Measurements from ENCODE around the gene SNTG2. TPM values are rescaled to one million over a fixed set of nuclear protein-coding genes. Genes with fewer than 3 reads are reported as not detected.

The SNTG2 gene
- total and polyA plus RNA-seq, 2 experiments from 2014 or later = 0.66 to 1.0 TPM

DNA sequence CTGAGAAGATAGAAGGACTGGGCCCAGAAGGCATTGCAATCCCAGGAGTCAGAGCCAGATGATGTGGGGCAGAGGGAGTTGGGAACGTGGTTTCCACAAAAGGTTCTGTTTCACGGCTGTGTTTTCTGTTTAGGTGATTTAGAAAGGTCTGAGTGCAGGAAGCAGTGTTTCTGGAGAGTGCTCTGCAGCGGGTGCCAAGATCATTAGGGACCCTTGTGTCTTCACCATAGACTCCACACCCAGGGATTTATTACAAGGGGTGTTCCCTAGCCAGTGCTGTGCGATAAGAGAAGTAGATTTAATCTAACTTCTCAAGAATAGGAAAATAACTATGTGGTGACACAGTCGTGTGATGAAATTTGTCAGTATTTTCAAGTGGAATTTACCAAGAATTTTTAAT, 241.5 kb downstream of the SNTG2 start:
- Histone ChIP-seq H3K9me3 (ENCODE audit: low read depth) (no peaks in the 10 kb centered on the region), H3K36me3 (no peaks in the 10 kb centered on the region), H3K27ac (no peak overlapping the region), H3K27me3 (no peaks in the 10 kb centered on the region), H3K4me1 (ENCODE audit: low read depth) (no peaks in the 10 kb centered on the region), H3K4me3 (no peak overlapping the region)
- no peak for TF ChIP-seq CTCF (IDR thresholded peaks at IDR 0.05; ENCODE audit: low read depth, low read length)
- DNase-seq (ENCODE audit: low read depth in 1 of 2, low spot score in 1 of 2) = no peak

- no peak overlapping the region for H3K4me3 ChIP-seq
- no peaks in the 10 kb centered on the region for H3K4me1 ChIP-seq (ENCODE audit: low read depth)
- DNase-seq (ENCODE audit: low read depth in 1 of 2, low spot score in 1 of 2) = no peak
- no peaks in the 10 kb centered on the region for H3K36me3 ChIP-seq
- H3K27ac ChIP-seq = no peak overlapping the region
- H3K9me3 ChIP-seq (ENCODE audit: low read depth) = no peaks in the 10 kb centered on the region
- H3K27me3 ChIP-seq = no peaks in the 10 kb centered on the region
- no peak for TF ChIP-seq CTCF (IDR thresholded peaks at IDR 0.05; ENCODE audit: low read depth, low read length)
These were observed 243.2 kb downstream of the SNTG2 start for GRCh38 chr2:1193801-1194200.

- no peak overlapping the region for H3K27ac ChIP-seq
- no peak for DNase-seq (ENCODE audit: low read depth in 1 of 2, low spot score in 1 of 2)
- H3K4me3 ChIP-seq = no peak overlapping the region
- no peaks in the 10 kb centered on the region for H3K4me1 ChIP-seq (ENCODE audit: low read depth)
- no peaks in the 10 kb centered on the region for H3K36me3 ChIP-seq
- no peaks in the 10 kb centered on the region for H3K9me3 ChIP-seq (ENCODE audit: low read depth)
- no peak for TF ChIP-seq CTCF (IDR thresholded peaks at IDR 0.05; ENCODE audit: low read depth, low read length)
- no peaks in the 10 kb centered on the region for H3K27me3 ChIP-seq
These were observed 253.1 kb downstream of the SNTG2 start for GRCh38 chr2:1203772-1204171.

GRCh38 chr2:1205853-1206252, 255.2 kb downstream of the SNTG2 start:
- no peak for DNase-seq (ENCODE audit: low read depth in 1 of 2, low spot score in 1 of 2)
- no peak overlapping the region for H3K4me3 ChIP-seq
- no peak for TF ChIP-seq CTCF (IDR thresholded peaks at IDR 0.05; ENCODE audit: low read depth, low read length)
- H3K27ac ChIP-seq = no peak overlapping the region
- no peaks in the 10 kb centered on the region for H3K27me3 ChIP-seq
- no peaks in the 10 kb centered on the region for H3K36me3 ChIP-seq
- no peaks in the 10 kb centered on the region for H3K4me1 ChIP-seq (ENCODE audit: low read depth)
- no peaks in the 10 kb centered on the region for H3K9me3 ChIP-seq (ENCODE audit: low read depth)

- no peak overlapping the region for H3K27ac ChIP-seq
- no peaks in the 10 kb centered on the region for H3K4me1 ChIP-seq (ENCODE audit: low read depth)
- no peaks in the 10 kb centered on the region for H3K36me3 ChIP-seq
- no peak for DNase-seq (ENCODE audit: low read depth in 1 of 2, low spot score in 1 of 2)
- H3K9me3 ChIP-seq (ENCODE audit: low read depth) = no peaks in the 10 kb centered on the region
- H3K27me3 ChIP-seq = no peaks in the 10 kb centered on the region
- no peak overlapping the region for H3K4me3 ChIP-seq
- TF ChIP-seq CTCF (IDR thresholded peaks at IDR 0.05; ENCODE audit: low read depth, low read length) = no peak
These were observed 257.4 kb downstream of the SNTG2 start for GRCh38 chr2:1207962-1208510.

DNA sequence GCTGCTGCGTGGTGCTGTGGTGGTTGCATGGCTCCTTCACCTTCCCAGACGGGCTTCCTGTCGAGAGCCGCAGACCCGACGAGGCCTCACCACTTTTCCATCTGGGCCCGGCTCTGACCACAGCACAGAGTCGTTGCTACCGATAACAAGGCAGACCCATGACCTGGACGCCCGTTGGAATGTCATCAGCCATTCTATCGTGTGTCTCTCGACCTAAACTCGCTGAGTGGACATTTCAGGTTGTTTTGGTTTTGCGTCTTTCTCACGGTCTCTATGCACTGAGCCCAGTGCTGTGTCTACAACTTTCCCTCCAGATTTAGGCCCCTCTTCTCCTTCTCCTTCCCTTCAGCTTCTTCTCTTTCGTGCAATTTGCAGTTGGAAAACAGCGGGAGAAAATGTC, 257.9 kb downstream of the SNTG2 start:
- no peak overlapping the region for H3K4me3 ChIP-seq
- H3K36me3 ChIP-seq = no peaks in the 10 kb centered on the region
- TF ChIP-seq CTCF (IDR thresholded peaks at IDR 0.05; ENCODE audit: low read depth, low read length) = no peak
- no peaks in the 10 kb centered on the region for H3K4me1 ChIP-seq (ENCODE audit: low read depth)
- no peak overlapping the region for H3K27ac ChIP-seq
- no peak for DNase-seq (ENCODE audit: low read depth in 1 of 2, low spot score in 1 of 2)
- H3K27me3 ChIP-seq = no peaks in the 10 kb centered on the region
- H3K9me3 ChIP-seq (ENCODE audit: low read depth) = no peaks in the 10 kb centered on the region

All from cardiac muscle cell (in vitro differentiated cells and primary cell).